ENCODE results near the gene KRT76. TPM values are rescaled to one million over a fixed set of nuclear protein-coding genes. Genes with fewer than 3 reads are reported as not detected.

The KRT76 gene
- total RNA-seq, 1 donor from 2014 or later = not detected

DNA sequence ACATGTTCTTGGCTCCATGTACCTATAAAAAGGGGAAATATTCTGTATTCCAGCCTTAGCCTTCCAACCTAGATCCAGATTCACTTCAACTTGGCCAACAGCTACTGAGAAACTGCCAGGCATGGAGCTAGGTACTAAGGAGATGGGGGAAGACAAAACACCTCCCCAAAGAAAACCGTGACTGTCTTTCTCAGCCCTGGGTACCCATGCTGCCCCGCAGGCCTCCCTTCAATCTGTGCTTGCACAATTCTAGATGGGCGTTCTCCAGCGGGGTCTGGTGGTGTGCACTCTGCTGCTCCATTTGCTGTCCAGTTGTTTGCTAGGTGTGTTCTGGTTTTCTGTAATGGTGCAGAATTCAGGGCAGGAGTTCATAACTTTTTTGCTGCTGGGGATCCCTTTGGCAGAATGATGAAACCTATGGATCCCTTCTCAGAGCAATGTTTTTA, 37.6 kb upstream of the KRT76 start:
- H3K4me3 Mint-ChIP-seq = no peak overlapping the region
- peak overlapping the region; percentile 64 for H3K27ac Mint-ChIP-seq
- TF ChIP-seq CTCF (IDR thresholded peaks at IDR 0.05; ENCODE audit: unreplicated experiment) = no peak
- peaks cover 2% of the 10 kb centered on the region for H3K27me3 Mint-ChIP-seq (ENCODE audit: low read depth)
- no peak for DNase-seq (ENCODE audit: low spot score in 2 of 2, unreplicated experiment in 2 of 2)
- H3K9me3 Mint-ChIP-seq = no peaks in the 10 kb centered on the region
- peaks cover 31% of the 10 kb centered on the region for H3K4me1 Mint-ChIP-seq
- no peaks in the 10 kb centered on the region for H3K36me3 Mint-ChIP-seq

GRCh38 chr12:52813885-52814709, 37.0 kb upstream of the KRT76 start, which contains the start of gene KRT4:
TSS of gene KRT4 (minus strand) at chr12:52814116. CDS start at chr12:52814058, 58 bp downstream.
- TF ChIP-seq CTCF (IDR thresholded peaks at IDR 0.05; ENCODE audit: unreplicated experiment) = no peak
- Mint-ChIP-seq H3K9me3 (no peaks in the 10 kb centered on the region), H3K27ac (peak within 1 kb of the TSS; percentile 64), H3K27me3 (ENCODE audit: low read depth) (peaks cover 8% of the 10 kb centered on the region), H3K36me3 (no peaks in the 10 kb centered on the region), H3K4me1 (peaks cover 31% of the 10 kb centered on the region), H3K4me3 (no peak within 1 kb of the TSS)
- no peak for DNase-seq (ENCODE audit: low spot score in 2 of 2, unreplicated experiment in 2 of 2)

DNA sequence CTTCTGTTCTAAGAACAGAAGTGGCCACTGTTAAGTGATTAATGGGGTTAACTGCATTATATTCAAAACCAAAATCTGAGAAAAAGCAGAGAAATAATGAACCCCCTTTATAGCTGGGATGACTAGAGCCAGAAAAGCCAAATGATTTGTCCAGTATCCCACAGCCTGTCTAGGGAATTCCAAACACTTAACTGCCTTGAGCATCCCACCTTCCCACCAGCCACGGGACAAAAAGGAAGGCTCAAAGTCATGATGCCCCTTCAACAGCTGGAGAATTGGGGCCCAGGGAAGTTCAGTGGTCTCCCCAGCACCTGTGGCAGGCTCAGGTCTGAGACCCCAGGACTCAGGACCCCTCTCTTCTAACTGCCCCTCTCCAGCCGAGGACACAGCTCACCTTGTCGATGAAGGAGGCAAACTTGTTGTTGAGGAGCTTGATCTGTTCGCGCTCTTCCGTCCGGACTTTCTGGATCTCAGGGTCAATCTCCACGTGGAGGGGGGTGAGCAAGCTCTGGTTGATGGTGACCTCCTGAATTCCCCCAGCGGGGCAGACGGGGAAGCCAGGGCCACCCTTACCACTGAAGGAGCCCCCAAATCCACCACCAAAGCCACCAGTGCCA, 36.2 kb upstream of the KRT76 start:
- Mint-ChIP-seq H3K27me3 (ENCODE audit: low read depth) (peaks cover 14% of the 10 kb centered on the region), H3K4me3 (no peak overlapping the region), H3K27ac (no peak overlapping the region), H3K36me3 (no peaks in the 10 kb centered on the region), H3K4me1 (peaks cover 23% of the 10 kb centered on the region), H3K9me3 (no peaks in the 10 kb centered on the region)
- no peak for TF ChIP-seq CTCF (IDR thresholded peaks at IDR 0.05; ENCODE audit: unreplicated experiment)
- DNase-seq (ENCODE audit: low spot score in 2 of 2, unreplicated experiment in 2 of 2) = no peak

GRCh38 chr12:52812749-52813148, 35.6 kb upstream of the KRT76 start:
- Mint-ChIP-seq H3K27me3 (ENCODE audit: low read depth) (peaks cover 19% of the 10 kb centered on the region), H3K4me1 (peaks cover 23% of the 10 kb centered on the region), H3K36me3 (no peaks in the 10 kb centered on the region), H3K27ac (no peak overlapping the region), H3K9me3 (no peaks in the 10 kb centered on the region), H3K4me3 (no peak overlapping the region)
- no peak for TF ChIP-seq CTCF (IDR thresholded peaks at IDR 0.05; ENCODE audit: unreplicated experiment)
- DNase-seq (ENCODE audit: low spot score in 2 of 2, unreplicated experiment in 2 of 2) = no peak

DNA sequence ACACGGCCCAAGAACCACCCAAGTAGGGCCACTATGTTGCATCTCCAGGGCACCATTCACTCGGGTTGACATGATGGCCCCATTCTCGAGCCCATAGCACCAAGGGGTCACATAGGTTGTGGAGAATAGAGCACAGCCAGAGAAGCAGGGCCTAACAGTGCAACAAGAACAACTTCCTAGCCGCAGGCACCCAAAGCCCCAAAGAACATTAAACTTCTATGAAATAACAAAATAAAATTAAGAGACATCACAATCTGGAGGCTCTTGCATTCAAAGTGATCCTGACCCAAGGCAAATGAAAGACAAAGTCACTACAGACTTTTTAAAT, 34.9 kb upstream of the KRT76 start:
- Mint-ChIP-seq H3K4me1 (peaks cover 23% of the 10 kb centered on the region), H3K27ac (no peak overlapping the region), H3K9me3 (no peaks in the 10 kb centered on the region), H3K27me3 (ENCODE audit: low read depth) (peaks cover 24% of the 10 kb centered on the region), H3K36me3 (no peaks in the 10 kb centered on the region), H3K4me3 (no peak overlapping the region)
- TF ChIP-seq CTCF (IDR thresholded peaks at IDR 0.05; ENCODE audit: unreplicated experiment) = no peak
- no peak for DNase-seq (ENCODE audit: low spot score in 2 of 2, unreplicated experiment in 2 of 2)
